NCI-H460 (cell line): Measurements from ENCODE around the gene COA6. TPM values are rescaled to one million over a fixed set of nuclear protein-coding genes. Genes with fewer than 3 reads are reported as not detected.
"Not testable (repeated sequence)": the region's sequence is repeated elsewhere in the genome, so short reads cannot be mapped to it uniquely, and the experiment has no call there.

Experiments
- DNase-seq: peaks from one replicate; pipeline ENCODE4 v3.0.0-alpha.2; 2016; ENCODE audit warnings: low read depth; ENCODE audit errors: extremely low read depth
- total RNA-seq: library from RNA; depleted of rRNA; stranded (reverse); fragments of >200 nt; shearing (Covaris generic); gene quantifications from 2 replicates; pipeline ENCODE4 v1.2.3, GENCODE V29; 2014

The COA6 gene
- total RNA-seq, 1 experiment from 2014 or later: 406 TPM

DNA sequence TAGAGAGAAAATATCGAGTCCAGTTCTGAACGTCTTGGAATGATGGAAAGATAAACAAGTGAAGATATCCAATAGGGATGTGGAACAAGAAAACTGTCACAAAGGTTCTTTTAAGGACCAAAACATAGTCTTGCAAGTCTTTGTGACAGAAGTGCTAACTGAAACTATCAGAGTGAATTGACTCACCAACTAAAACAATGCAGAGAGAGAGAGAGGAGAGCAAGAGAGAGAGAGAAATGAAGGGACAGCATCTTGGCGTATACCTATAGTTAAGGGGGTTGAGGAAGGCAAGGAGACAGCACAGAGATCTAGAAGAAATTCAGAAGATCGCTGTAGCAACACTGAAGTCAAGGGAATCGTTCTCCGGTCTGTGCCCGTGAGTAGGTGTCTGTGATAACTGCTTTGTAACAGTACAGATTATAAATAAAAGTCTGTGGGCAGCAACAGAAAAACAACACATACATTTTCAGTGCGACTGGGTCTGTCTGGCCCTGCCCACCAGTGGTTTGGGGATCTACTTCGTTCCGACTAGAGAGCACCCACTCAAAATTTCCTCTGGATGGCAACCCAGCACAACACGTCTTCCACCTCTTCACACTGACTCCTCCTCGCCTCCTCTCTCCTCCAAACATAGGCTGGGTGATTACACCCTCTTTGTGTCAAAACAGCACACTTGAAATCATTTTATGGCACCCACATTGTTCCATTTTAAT lies 4.8 kb upstream of the COA6 start:
- peak; percentile 80 for DNase-seq

DNA sequence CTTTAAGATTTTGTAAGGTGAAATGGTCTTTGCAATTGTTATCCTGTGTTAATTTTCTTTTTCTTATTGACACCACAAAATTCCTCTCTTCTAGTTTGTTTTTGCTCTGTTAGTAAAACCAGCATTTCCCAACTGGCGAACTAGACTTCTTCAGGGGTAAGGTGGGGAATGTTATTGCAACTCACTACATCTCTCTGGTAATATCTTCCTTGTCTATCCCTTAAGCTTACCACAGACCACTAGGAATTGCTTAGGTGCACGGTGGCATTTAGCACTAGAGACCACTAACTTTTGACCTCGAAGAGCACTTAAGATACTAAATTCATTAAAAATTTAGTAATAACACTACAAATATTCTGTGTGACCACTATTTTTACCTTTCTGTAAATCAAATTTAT lies 4.2 kb upstream of the COA6 start:
- peak; percentile 54 for DNase-seq

DNA sequence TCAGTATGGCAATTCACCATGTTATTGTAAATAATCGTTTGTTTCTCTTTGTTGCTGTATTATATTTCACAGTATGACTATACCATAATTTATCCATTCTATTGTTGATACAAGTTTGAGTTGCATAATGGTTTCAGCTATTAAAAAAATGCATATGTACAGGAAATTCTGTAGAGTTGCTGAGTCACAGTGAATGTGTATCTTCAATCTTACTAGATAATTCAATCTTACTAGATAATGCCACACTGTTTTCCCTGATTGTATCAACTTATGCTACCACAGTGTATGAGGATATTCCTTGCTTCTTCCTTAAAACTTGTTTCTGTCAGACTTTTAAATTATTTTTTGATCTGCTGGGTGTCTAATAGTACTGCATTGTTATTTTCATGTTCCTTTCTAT lies 3.5 kb upstream of the COA6 start:
- DNase-seq: peak; percentile 96

DNA sequence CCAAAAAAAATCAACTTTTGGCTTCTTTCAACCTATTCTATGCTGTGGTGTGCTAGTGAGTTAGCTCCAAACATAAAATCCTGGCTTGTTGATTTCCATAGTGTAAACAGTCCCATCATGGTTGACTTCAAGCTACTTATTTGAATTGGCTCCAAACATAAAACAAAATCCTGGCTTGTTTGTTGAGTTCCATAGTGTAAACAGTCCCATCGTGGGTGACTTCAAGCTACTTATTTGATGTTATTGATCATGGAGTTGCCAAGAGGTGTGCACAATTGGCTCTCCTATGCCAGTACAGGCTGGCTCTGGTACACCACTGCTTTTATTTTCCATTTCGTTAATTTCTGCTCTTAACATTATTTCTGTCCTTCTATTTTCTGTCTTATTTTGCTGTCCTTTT lies 1.8 kb upstream of the COA6 start:
- DNase-seq: peak; percentile 83

DNA sequence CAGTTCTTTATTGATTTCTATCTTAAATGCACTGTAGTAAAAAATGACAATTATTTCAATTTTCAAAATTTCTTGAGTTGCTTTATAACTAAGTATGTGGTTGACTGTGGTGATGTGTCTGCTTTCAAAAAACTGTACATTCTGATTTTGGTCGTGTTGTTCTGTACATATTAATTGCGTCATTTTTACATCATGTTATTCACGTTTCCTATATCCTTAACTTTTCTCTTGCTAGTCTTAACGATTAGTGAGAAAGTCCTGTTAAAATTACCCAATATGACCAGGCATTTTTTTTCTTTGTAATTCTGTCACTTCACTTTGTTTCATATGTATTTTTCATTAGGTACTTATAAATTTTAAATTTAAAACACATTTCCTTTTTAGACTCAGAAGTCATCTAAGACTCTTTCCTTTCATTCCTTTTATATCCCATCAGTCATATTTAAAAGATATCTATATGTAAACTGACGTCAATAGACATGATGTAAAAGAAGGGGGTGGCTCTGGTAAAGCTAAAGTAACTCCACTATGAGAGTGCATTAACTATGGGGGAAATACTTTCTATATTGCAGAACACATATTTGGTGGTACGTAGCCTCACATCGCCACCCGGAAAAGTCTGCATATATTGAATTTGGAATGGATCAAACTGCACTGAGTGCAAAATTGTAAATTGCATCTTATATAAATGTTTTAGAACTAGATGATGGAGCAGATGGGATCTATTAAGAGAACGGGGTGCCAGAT lies 1.1 kb upstream of the COA6 start:
- DNase-seq: peak; percentile 71

DNA sequence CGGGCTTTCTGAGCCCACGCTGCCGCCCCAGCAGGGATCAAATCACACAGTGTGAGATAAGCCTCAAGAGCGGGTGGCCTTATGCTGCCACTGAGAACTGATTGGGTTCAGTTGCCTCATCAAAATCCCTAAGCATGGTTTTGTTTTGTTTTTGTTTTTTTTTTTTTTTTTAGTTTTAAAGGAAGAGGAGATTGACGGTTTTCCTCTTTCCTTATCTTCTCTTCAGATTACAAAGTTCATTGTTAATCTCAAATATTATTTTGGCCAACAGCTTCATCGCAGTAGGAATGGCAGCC lies 651 bp downstream of the COA6 start:
- no peak for DNase-seq

DNA sequence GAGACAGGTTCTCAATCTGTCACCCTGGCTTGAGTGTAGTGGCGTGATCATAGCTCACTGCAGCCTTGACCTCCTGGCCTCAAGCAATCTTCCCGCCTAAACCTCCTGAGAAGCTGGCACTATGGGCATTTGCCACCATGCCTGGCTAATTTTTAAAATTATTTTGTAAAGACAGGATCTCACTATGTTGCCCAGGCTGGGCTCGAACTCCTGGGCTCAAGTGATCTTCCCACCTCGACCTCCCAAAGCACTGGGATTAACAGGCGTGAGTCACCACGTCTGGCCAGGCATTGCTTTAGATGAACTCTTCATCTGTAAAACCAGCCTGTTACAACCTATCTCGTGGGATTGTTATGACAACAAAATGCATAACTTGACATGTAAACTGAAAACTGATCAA lies 2.4 kb downstream of the COA6 start:
- no peak for DNase-seq

DNA sequence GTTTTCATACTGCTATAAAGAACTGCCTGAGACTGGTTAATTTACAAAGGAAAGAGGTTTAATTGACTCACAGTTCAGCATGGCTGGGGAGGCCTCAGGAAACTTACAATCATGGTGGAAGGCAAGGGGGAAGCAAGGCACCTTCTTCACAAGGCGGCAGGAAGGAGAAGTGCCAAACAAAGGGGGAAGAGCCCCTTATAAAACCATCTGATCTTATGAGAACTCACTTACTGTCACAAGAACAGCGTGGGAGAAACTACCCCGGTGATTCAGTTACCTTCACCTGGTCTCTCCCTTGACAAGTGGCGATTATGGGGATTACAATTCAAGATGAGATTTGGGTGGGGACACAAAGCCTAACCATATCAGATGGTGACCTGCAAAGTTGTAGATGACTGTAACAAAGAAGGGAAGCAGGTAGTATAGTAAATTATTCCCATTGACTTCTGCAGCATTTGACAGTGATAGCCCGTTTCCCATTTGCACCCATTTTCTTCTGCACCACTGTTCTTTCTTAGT lies 6.4 kb downstream of the COA6 start:
- DNase-seq: not testable (repeated sequence)

DNA sequence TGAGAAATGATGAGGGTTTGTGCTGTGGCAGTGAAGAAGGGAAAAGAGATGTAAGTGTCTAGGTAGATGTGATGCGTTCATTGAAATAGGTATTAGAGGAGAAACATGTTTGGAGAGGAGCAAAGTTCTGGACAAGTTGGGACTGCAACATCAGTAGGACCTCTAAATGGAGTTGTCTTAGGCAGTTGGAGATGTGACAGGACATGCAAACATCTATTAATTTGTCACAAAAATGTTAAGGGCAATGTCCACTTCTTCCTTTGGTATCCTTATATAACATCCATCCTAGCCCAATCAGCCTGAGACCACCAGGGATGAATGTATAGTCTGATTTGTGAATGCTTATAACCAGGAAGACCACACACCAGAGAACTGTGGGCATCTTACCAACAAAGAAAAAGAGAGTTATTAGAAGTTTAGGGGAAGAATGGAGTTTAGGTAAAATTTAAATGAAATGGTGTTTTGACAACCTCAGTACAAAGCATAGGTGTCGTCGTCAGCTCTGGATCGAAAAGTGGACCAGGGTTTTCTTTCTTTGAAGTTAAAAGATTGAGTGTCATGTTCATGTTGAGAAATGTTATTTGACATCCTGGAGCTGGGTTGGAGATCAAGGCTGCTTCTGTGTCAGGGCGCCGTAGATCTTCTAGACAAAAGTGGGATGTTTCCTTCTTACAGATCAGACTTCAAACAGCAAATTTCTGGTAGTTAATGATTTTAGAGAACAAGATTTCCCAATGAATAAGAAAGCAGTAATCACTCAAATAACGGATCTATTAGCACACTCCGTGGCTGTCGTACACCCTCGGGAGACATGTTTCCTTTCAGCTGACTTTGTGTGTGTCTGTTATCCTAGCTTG lies 8.7 kb downstream of the COA6 start:
- DNase-seq: no peak

DNA sequence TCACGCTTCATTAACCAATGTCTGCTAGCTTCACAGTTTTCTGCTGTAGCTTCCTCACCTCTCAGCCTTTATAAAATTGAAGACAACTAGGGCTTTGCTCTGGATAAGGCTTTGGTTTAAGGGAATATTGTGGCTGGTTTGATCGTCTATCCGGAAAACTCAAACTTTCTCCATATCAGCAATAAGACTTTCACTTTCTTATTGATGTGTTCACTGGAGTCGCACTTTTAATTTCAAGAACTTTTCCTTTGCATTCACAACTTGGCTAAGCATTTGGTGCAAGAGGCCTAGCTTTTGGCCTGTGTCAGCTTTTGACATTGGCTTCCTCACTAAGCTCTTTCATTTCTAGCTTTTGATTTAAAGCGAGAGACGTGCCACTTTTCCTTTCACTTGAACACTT lies 12.9 kb downstream of the COA6 start:
- no peak for DNase-seq

DNA sequence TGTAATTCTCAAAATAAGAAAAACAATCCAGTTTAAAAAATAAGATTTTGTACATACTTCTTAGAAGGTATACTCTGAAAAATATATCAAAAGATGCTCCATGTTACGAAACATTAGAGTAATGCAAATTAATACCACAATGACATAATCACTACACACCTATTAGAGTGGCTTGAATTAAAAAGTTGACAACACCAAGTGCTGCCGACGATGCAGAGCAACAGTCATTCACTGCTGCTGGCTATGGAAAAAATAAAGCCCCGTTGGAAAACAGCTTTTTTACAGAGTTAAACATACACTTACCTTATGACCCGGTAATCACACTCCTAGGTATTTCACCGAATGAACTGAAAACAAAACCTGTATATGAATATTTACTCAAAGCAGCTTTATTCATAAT lies 14.8 kb downstream of the COA6 start:
- no peak for DNase-seq

DNA sequence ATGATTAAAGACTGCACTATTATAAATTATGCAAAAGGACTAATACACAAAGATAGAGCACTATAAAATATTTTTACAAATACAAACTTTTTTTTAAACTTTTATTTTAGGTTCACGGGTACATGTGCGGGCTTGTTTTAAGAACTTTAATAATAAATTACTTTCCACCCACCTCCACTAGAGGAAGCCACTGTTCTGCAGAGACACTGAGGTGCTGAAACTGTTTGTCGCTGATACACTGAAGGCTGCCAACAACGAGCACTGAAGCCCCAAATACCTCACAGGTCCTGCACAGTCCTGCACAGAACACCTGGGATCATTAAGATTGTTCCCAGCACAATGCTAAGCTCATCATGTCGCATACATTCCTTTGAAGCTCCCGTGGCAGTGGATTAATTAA lies 19.9 kb downstream of the COA6 start:
- no peak for DNase-seq

DNA sequence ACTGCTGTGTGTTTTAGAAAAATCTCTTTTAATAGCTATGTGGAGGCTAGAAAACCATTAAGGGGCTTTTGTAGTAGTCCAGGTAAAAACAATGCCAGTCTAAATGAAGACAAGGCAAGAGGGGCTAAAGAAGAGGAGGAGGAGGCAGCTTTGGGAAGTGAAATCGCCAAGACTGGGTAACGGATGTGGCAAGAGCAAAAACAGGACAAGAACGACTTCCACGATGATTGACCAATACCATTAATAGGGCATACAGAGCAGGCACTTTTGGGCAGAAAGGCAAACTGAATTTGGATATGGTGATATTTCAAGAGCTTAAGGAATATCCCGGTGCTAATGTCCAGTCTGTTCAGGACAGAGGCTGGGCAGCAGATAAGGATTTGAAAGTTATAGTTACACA lies 22.0 kb downstream of the COA6 start:
- no peak for DNase-seq

DNA sequence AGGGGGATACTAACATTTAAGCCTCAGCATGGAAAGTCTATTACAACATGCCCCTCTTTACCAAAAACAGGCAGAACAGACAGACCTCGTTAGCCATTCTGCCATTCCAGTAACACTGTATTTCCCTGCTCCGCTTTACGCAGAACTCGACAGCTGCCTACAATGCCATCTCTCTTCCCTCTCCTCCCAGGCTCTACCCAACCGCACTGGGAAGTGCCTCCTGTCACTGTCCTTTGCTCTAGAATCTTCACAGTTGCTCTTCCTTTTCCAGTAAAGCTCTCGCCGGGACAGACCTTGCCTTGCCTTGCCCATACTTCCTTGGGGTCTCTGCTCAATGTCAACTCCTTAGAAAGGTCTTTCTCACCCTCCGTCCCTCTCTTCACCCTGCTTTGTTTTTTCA lies 22.8 kb downstream of the COA6 start:
- no peak for DNase-seq

DNA sequence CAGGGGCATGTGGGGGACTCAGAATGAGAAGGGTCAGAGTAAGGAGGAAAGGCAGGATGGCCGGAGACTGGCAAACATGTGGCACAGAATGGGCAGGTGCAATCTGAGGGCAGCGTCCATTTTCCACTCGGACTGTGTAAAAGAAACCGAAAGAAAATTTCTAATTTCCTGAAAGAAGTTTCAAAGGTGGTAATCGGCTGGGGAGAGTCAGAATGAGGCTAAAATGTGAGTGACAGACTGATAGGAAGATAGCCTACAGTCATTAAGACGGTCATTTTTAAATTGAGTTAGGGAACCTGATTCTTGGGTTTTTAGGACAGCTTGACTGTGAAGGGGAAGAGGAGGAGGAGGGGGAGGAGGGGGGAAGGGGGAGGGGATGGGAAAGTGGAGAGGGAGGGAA lies 23.6 kb downstream of the COA6 start:
- DNase-seq: no peak

DNA sequence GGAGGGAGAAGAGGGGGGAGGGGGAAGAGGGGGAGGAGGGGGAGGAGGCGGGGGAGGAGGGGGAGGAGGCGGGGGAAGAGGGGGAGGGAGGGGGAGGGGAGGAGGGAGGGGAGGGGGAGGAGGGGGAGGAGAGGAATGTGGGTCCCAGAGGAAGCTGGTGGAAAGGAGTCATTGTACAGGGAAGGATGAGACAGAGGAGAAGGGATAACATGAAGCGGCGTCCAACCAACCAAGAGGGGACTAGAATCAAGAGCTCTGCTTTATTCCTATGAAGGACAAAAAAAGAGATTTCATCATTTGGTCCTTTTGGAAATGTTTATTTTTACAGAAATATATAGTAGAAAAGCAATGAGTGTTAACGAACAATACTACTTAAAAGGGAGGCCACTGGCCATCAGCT lies 24.5 kb downstream of the COA6 start:
- no peak for DNase-seq

DNA sequence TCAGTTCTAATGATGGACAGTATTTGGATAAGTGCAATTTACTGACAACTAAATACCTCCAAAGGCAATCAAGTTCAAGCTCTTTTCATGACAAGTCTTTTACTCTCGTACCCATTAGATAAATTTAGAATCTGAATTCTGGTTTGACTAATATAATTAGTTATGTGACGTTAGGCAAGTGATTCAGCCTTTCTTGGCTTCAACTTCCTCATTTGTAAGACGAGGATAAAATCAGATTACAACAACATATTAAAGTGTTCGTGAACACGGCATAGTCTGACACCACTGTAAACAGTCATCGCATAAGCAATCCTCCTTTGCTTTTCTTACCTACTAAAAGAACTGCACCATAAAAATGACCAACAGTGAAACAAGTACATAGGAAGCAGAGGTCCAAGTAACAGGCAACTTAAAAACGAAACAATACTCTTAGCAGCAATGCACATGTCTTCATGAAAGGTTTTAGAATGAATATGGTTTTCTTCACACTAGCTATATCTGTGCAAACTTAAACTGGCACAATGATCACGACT lies 25.7 kb downstream of the COA6 start:
- DNase-seq: no peak

DNA sequence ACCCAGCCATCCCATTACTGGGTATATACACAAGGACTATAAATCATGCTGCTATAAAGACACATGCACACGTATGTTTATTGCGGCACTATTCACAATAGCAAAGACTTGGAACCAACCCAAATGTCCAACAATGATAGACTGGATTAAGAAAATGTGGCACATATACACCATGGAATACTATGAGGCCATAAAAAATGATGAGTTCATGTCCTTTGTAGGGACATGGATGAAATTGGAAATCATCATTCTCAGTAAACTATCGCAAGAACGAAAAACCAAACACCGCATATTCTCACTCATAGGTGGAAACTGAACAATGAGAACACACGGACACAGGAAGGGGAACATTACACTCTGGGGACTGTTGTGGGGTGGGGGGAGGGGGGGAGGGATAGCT lies 26.3 kb downstream of the COA6 start:
- not testable (repeated sequence) for DNase-seq

DNA sequence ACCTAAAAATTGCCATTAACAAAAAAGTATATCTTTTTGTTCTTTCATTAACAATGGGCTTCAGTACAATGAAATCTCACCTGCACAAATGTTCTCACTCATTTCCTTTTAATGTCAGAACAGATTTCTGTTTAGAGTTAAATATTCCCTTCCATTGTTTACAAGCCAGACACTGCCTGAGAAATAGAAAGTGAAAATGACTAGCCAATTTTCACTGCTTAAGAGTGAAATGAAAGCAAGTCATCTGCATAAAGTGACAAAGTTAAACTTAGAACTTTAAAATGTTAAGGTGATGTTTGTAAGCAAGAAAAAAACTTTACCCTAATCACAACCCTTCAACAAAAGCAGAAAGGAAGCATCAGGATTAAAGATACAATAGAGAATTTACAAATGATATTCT lies 27.5 kb downstream of the COA6 start:
- no peak for DNase-seq

DNA sequence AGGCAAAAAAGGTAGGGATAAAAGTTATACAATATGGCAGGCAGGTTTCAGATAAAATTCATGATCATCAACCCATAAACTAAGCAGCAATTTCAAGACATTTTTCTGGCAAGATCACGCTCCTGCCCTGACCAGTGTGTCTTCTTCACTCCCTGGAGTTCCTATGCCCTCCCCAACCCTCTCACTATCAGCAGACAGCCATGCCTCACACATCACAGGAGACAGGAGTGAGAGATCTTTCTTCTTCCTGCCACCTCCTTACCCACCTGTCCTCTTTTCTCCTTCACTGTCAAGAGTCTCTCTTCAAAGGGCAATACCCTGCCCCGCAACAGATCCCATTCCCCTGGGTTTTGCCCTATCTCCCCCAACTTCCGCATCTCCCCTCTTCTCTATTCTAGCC lies 28.4 kb downstream of the COA6 start:
- DNase-seq: no peak

DNA sequence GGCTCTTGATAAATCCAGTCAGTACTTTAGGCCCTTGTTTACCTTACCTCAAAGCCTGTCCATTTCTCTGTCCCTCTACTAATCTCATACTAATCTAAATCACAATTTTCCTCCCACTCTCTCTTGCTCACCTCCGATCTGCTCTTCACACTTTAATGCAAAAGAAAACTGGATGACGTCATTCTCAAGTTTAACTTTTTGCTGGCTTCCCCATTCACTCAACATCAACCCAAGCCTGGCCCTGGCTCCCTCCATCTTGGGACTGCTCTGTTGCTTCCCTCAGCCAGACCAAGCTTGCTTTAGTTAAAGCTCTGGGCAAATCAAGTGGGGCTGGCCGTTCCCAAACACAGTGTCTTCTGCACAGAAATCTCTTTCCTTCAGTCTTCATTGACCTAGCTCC lies 29.7 kb downstream of the COA6 start:
- peak; percentile 87 for DNase-seq
